Effector CD4-positive, alpha-beta T cell (primary cell): ENCODE measurements around the gene BTBD3.

Source experiments
- DNase-seq: peaks from one replicate; pipeline ENCODE4 v3.0.0-alpha.2; 2020

Gene BTBD3

GRCh38 chr20:11918391-11918845 is 725 bp downstream of the BTBD3 start:
- no peak for DNase-seq

- no peak for DNase-seq
Observed at GRCh38 chr20:11918981-11919380, 1.3 kb downstream of the BTBD3 start.

- no peak for DNase-seq
Observed at GRCh38 chr20:11919581-11919980, 1.9 kb downstream of the BTBD3 start.

- DNase-seq, result no peak
Observed at GRCh38 chr20:11920083-11920482, 2.4 kb downstream of the BTBD3 start.

- no peak for DNase-seq
Observed at GRCh38 chr20:11921321-11921720, 3.6 kb downstream of the BTBD3 start.

- DNase-seq, result no peak
Observed at GRCh38 chr20:11922561-11922960, 4.9 kb downstream of the BTBD3 start.

GRCh38 chr20:11924923-11925322 is 7.2 kb downstream of the BTBD3 start:
- DNase-seq, result no peak

- DNase-seq, result no peak
Observed at GRCh38 chr20:11926292-11926998, 8.8 kb downstream of the BTBD3 start.

GRCh38 chr20:11929947-11930346 is 12.3 kb downstream of the BTBD3 start:
- no peak for DNase-seq

GRCh38 chr20:11935212-11936154 is 17.8 kb downstream of the BTBD3 start:
- DNase-seq, result no peak

GRCh38 chr20:11936157-11936556 is 18.5 kb downstream of the BTBD3 start:
- DNase-seq, result no peak

GRCh38 chr20:11937230-11937629 is 19.5 kb downstream of the BTBD3 start:
- no peak for DNase-seq

- no peak for DNase-seq
Observed at GRCh38 chr20:11941593-11942246, 24.0 kb downstream of the BTBD3 start.

GRCh38 chr20:11943778-11944177 is 26.1 kb downstream of the BTBD3 start:
- DNase-seq, result no peak

- no peak for DNase-seq
Observed at GRCh38 chr20:11948806-11949205, 31.1 kb downstream of the BTBD3 start.

GRCh38 chr20:11949711-11950110 is 32.0 kb downstream of the BTBD3 start:
- no peak for DNase-seq

- no peak for DNase-seq
Observed at GRCh38 chr20:11951696-11952095, 34.0 kb downstream of the BTBD3 start.

GRCh38 chr20:11952639-11953038 is 34.9 kb downstream of the BTBD3 start:
- no peak for DNase-seq

- no peak for DNase-seq
Observed at GRCh38 chr20:11957911-11958310, 40.2 kb downstream of the BTBD3 start.

GRCh38 chr20:11958855-11959254 is 41.2 kb downstream of the BTBD3 start:
- DNase-seq, result no peak

- DNase-seq, result no peak
Observed at GRCh38 chr20:11965602-11966001, 47.9 kb downstream of the BTBD3 start.

- DNase-seq, result no peak
Observed at GRCh38 chr20:11966186-11966585, 48.5 kb downstream of the BTBD3 start.

- no peak for DNase-seq
Observed at GRCh38 chr20:11970243-11970836, 52.6 kb downstream of the BTBD3 start.
